ENCODE data around the gene RANGAP1.

DNA sequence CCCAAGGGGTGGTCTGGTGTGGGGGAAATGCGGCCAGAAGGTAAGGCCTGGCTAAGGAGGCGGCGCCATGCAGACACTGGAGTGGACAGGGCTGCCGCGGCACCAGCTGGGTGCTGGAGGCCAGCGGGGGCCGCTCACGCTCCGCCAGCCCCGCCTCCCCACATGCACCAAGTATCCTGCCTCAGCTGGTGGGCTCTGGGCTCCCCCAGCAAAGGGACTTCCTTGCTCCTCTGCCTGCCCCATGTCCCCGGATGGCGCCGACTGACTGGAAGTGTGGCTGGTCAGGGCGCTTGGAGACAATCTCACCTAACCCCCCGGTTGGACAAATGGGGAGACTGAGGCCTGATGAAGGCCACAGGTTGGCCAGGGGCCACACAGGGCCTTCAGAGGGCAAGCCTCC, 37.7 kb downstream of the RANGAP1 start:
- TF ChIP-seq, protein P1, sequence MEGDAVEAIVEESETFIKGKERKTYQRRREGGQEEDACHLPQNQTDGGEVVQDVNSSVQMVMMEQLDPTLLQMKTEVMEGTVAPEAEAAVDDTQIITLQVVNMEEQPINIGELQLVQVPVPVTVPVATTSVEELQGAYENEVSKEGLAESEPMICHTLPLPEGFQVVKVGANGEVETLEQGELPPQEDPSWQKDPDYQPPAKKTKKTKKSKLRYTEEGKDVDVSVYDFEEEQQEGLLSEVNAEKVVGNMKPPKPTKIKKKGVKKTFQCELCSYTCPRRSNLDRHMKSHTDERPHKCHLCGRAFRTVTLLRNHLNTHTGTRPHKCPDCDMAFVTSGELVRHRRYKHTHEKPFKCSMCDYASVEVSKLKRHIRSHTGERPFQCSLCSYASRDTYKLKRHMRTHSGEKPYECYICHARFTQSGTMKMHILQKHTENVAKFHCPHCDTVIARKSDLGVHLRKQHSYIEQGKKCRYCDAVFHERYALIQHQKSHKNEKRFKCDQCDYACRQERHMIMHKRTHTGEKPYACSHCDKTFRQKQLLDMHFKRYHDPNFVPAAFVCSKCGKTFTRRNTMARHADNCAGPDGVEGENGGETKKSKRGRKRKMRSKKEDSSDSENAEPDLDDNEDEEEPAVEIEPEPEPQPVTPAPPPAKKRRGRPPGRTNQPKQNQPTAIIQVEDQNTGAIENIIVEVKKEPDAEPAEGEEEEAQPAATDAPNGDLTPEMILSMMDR (IDR thresholded peaks at IDR 0.05), result no peak
- no peak for TF ChIP-seq POLR2A (IDR thresholded peaks at IDR 0.05)
- no peak for TF ChIP-seq EP300 (IDR thresholded peaks at IDR 0.05)
- TF ChIP-seq POLR2AphosphoS5 (IDR thresholded peaks at IDR 0.05), result no peak

Measured in stomach (tissue), 4 donors.